GM18519 (cell line): ENCODE results near the gene ARX.

Source experiments
- ATAC-seq: cut with Tn5 transposase; IDR thresholded peaks from one replicate; pipeline ENCODE4 v1.9.1; 2021; ENCODE audit warnings: mild to moderate bottlenecking, moderate library complexity; ENCODE audit not compliant: unreplicated experiment, low FRiP score

Gene ARX

DNA sequence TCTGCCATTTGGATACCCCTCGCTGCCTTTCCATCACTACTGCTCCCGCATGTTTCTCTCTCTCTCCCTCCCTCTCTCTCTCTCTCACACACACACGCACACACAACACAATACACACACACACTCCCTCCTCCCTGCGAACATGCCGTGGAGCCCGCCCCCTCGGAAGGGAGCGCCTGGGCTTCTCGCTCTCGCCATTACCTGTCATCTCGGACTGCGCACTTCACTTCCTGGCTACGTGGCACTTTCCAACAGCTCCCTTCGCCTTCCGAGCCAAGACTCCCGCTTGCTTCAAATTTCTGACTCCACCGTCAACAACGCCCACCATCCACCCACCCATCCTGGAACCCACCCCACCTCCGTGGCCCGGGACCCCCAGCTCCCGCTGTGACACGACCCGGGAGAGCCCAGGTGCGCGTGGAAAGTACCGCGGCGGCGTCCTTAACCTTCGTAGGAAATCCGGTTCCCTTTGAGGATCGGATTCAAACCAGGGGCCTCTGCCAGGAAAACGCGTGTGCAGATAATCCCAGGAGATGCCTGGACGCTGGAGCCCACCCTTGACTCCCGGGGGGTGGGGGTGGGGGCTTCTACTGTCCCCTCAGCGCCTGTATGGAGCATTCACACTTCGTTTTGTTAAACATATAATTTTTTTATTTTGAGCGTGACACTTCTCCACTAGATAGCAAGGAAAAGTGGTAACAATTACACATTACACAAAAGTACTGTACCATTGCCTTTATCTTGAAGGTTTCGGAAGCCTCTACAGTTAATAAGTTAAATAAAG, 12.5 kb downstream of the ARX start:
- ATAC-seq, result no peak

DNA sequence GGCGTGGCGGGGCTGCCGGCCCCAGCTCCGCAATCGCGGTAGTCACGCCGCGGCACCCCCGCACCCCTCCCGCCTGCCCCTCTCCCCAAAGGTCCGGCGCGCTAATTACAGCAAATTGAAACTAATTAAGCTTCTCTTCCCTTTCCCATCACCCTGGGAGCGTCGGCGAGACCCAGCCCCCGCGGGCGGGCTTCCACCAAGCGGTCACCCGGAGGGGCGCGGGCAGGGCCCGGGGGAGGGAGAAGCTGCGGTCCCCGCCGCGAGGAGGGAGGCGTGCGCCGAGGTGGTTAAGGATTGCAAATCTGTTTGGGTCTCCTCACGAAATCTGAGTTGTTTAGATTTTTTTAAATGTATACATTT, 13.1 kb downstream of the ARX start:
- no peak for ATAC-seq

DNA sequence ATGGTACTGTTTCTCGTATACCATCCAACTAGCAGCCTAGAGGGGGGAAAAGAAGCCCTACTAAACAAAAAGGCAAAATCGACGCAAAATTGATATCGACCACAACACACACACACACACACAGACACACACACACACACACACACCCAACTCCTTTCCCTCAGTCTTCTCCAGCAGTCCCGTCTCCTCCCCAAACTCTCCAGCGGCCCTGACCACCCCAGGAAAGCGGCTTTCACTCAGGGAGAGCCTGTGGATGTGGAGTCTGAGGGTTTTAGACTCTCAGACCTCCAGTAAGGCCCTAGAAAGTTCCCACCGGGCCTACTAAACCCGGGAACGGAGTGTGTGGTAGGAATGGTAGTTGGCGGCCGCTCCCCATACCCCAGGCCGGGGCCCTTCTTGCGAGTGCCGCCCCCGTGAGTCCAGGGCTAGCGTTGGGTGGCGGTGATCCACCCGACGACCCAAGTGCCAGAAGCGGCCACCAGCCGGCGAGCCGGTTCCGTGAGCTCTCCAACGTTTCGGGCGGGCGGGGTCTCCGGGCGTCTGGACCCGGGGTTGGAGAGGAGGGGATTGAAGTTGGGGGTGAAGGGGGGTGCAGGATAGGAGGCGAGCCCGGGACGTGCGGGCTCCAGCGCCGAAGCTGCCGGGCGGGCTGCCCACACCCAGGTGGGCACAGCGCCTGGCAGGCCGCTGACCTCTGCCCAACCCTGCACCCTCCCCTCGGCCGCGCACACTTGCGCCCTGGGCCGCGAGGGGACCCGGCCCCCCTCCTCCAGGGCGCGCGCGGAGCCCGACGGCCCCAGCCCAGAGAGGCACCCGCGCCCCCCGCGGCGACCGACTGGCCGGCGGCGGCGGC, 13.7 kb downstream of the ARX start:
- ATAC-seq, result no peak

DNA sequence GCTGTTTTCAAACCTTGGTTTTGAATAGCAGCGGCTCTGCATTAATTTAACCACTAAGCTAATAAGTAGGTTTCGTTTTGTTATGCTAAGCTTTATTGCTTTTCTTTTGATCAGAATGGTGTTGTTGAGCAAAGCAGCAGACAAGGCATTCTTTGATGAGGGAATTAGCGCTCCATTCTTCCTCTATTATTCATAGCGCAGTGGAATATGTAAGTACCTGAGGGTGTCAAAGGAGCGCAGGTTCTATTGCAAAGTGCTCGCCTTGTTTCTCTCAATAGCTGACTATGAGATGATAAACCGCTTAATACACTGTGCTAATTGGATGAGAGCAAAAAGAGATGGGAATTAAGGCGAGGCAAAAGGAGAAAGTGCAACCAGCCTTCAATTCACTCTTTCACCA, 16.3 kb downstream of the ARX start:
- ATAC-seq, result no peak

DNA sequence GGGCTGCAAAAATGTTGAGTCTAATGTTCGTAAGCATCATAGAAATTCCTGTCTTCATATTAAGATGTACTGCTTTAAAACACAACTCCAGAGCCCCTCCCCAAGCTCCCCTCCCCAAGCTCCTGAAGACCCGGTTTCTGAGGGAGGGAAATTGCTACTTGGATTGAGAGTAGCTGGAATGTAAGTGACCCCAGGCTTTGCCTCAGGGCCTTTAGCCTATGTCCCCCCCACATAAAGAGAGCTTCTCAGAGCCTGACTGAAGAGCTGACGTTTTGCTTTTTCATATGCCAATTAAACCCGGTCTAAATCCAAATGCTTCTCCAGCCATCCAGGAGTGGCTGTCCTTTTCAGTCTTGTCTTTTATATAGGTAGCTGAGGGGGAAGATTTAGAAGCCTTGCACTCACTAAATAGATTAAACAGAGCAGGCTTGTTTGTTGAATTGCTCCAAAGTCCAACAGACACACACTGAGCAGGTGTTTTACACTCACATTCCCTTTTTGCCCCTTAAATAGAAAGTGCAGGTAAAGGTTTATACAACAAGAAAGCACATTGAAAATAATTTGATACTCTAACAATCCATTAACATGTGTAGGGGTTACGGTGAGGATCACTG, 19.6 kb downstream of the ARX start:
- no peak for ATAC-seq

DNA sequence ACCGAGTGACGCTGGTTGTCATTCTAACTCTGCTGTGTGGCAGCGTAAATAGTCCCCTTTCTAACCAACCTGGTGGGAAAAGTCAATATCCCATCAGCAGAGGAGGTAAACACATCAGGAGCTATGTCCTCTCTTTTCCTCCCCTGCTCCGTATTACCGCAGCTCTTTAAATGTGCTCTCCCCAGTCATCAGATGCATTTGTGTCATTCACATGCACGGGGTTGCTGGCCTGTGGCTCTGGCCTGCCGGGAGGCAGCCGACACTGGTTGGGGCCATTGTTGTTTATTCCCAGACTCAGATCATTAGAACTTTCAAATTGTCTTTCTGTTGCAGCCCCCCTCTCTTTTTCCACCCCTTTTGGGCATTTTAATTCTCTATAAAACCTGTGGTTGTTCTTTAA, 21.9 kb downstream of the ARX start:
- no peak for ATAC-seq

DNA sequence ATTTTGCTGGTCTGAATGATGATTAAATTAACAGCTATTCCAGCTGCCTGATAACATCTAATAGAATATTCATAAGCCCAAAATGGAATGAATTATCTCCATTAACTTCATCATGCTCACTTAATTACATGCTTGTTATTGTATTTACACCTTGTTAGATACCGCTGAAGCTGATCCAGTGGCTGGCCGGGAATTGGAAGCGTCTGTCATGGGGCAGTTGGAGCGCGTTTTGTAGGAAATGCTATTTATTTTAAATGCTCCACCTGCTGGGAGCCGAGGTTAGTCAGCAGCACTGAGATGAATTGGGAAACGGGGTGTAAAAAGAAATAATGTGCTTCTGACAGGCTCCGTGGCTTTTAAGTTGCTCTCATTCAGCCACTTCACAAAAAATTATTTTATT, 25.2 kb downstream of the ARX start:
- ATAC-seq, result no peak

DNA sequence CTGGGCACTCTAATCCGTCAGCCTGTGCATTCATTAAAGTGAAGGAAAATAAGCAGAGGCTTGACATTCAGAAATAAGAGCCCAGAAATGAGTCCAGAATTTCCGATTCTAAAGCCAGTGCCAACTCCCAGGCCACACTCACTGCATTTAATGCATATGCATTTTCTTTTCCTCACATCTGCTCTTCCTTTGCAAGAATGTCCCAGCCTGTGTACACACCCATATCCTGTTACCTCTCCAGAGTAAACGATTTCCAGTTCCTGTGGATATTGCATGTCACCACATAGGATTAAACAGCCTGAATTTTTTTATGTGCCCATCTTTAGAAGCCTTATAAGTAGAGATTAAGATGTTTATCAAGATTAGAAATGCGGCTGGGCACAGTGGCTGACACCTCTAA, 27.5 kb downstream of the ARX start:
- ATAC-seq, result no peak

DNA sequence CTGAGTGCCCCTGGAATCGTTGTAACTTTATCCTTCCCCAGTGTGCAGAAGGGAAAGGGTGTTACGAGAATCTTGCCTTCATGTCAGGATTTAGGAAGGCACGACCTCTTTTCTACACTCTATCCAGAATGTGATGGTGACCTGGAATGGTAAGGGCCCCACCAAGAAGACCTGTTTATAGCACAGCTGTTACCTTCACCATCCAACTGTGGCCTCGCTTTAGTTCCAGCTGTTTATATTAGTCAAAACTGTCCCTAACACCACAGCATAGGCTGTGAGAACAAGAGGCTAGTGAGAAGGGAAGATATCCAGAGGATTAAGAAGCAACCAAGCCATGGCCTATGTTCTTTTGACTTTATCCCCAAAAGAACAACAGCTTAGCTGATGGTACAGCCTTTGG, 28.0 kb downstream of the ARX start:
- ATAC-seq, result no peak

DNA sequence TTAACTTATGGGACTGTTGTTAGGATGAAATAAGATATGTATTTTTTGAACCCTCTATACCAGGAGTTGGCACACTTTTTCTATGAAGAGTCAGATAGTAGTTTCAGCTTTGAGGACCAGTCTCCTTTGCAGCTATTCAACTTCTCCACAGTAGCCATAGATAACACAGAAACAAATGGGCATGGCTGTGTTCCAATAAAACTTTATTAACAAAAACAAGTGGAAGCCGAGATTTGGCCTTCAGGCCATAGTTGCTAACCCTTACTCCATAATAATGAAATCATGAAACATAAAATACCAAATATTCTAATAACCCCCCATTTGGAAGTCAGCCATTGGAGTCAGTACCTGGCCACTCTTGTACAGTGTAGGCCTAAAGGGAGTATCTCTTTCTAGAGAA, 30.6 kb downstream of the ARX start:
- ATAC-seq, result no peak

DNA sequence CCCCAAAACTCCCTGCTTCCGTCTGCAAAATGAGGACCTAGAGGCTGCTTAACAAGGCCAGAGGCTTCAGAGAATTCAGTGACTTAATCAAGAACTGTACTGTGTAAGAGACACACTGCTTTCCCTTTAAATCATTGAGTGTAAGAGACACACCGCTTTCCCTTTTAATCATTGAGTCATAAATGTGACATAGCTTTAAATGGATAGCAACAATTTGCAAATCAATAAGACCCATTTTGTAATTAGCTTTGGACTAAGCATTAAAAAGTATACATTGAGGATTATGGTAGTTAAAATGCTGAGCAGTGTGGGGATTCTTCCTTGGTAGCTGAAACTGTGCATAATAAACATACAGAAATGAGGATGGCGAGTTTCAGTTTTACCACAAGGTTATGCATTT, 31.8 kb downstream of the ARX start:
- ATAC-seq, result no peak

DNA sequence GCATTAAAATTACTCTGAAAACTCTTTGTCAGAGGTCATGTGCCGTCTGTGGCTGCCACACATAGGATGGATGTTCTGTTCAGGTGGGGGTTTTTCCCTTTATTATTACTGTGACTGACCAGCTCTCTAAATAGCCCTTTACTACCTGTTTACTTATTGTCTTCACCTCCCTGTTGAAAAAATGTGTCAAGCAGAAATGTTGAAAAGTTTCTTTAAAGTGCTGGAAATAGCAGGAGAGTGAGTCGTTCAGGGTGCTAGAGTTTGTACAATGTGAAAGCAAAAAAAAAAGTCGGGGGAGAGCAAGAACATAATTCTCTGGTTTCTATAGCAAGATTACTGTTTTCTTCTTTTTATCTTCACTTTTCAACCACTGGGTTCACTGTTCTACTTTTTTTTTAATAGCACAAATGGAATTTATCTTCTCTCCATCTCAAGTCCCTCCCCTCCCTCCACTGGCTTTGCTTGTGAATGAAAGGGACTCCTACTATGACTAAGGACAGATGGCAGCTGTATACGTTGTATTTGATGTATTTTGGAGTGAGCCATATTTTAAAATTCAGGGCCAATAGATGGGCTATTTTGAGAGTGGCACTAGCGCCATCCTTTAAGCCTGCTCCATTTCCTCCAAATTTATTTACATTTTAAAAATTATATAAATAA, 33.3 kb downstream of the ARX start:
- ATAC-seq, result no peak

DNA sequence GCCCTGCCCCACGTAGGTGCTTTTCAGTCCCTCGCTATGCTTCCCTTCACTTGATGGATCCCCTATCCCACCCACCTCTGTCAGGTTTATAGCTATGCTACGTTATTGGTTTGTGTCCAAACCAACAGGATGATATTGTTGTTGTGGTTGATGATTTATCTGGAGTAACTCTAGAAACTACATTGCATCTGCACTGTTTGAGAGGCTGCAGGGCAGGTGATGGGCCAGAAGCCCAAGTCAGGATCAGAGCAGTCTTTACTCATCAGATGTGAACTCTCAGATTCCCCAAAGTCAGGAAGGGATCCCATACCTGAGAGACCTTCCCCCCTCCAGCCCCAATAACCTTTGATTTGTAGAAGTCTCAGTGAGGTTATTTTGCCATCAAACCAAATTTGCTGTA, 34.7 kb downstream of the ARX start:
- ATAC-seq, result no peak

DNA sequence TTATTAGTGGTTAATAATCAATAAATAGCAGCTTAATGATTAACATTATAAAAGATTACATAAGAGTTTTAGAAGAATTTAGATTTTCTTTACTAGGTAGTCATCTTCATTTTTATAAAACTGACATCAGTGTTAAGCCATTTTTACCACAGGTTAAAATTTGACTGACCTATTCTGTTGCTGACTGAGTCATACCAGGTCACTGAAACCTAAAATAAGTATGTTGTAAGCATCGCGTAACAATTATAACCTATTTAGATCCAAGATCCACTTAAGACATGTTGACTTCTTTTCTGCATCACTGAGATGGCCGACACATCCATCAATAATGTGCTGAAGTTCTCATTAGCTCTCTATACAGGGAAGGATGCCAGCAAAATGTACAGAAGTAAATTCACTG, 36.7 kb downstream of the ARX start:
- no peak for ATAC-seq

DNA sequence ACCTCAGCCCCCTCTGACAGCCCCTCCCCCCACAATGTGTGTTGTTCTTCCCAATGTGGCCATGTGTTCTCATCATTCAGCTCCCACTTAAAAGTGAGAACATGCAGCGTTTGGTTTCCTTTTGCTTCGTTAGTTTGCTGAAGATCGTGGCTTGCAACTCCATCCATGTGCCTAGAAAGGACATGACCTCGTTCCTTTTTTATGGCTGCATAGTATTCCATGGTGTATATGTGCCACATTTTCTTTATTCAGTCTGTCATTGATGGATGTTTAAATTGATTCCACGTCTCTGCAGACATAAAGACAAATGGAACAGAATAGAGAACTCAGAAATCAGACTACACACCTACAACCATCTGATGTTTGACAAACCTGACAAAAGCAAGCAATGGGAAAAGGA, 46.0 kb downstream of the ARX start:
- no peak for ATAC-seq

DNA sequence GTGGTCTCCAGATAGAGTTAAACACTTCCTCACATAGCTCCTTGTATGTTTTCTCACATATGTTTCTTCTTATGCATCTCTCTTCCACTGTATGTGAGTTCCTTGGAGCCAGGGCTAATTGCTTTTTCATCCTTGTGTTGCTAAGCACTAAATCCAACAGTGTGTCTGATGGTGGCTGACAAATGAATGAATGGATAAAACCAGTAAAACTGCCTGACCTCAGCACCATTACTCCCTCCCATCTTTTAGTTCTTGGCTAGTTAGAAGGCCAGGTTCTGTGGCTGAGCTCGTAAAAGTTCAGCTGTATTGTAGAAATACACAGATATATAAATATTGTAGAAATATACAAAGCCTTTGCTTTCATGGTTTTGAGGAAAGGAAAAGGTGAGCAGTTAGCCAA, 50.4 kb downstream of the ARX start:
- ATAC-seq, result no peak

DNA sequence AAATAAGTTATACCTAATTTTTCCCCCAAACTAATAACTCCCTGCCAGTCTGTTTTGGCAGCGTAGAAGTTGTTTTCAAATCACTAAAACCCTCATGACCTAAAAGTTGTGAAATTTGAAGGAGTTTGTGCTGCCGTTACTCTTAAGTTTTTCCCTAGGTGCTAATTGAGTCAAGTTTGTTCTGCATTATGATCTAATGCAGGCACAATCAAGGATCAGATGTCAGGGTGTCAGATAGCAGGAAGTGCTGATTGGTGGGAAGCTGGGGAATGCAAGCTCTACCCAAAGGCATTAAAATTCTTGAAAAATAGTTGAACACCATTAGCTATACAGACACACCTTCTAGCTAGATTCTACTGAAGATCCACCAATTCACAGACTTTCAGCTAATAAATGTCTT, 51.9 kb downstream of the ARX start:
- ATAC-seq, result no peak

DNA sequence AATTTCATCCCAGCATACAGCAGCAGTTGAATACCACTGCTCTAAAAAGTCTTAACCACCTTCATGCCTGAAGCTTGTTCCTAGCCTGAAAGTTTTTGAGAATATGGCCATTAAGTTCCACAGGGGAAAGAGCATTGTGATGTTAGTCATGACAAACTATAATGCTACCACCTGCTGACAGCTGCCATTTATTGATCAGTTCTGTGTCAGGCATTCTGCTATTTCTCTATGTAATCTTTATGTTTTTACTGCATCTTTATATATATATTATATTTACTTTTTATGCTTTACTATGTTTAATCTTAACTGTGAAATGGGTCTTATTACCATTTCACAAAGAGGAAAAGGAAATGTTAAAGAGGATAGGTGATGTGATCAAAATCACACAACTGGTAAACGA, 54.0 kb downstream of the ARX start:
- ATAC-seq, result no peak

DNA sequence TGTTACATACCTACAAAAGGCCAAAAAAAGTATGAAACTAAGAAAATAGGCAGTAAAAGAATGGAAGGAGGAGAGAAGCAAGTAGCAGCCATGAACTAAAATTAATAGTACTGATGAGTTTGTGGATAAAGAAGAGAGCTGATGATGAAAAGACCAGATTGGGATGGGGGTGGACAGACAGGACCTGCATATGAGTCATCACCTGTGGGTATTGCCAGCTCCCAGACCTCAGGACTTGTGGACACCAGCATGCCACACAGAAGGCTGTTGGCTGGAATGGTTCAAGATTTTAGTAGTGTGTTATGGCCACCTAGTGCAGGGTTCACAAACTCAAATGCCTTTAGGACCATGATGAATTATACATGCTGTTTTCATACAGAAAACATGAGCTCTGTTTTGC, 58.9 kb downstream of the ARX start:
- no peak for ATAC-seq

DNA sequence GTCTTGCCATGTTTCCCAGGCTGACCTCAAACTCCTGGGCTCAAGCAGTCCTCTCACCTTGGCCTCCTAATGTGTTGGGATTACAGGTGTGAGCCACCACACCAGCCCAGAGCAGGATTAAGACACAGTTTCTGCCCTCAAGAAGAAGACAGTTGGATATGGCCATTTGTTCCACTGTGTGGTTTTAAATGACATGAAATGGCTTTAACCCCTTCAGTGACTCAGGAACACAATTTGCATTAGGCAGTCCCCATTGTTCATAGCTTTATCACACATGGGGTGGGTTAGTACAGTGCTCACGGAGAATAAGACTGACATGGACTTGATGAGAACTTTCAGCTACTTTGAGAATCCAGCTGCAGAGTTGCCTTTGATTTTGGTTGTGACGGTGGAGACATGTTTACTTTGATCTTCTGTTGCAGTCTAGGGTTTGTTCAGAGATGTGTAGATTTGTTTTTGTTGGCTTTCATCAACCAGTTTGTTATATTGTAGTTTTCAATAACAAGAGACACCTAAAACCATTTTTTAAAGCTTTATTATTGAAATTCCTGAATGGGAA, 60.3 kb downstream of the ARX start:
- ATAC-seq, result no peak

DNA sequence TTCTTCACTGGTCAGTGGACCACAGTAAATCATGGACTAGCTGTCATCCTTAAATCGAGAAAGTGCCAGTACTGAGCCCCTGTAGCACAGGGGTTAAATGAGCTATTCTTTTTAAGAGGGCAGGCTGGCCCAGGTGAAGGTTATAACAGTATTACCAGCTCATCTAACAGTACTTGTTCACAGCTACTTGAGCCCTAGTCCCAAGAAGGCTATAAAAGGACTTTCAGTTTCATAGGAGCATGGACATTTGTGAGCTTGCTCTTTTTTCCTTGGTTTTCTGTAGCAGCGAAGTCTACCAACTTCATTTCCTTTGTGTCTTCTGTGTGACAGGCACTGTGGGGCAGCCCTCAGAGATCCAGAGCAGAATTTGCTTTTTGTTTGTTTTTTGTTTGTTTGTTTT, 61.0 kb downstream of the ARX start:
- ATAC-seq, result no peak
